ENCODE measurements around the gene BRINP1. TPM values are rescaled to one million over a fixed set of nuclear protein-coding genes. Genes with fewer than 3 reads are reported as not detected.

BRINP1 gene
- total RNA-seq, 1 experiment from 2014 or later = 14.0 TPM

DNA sequence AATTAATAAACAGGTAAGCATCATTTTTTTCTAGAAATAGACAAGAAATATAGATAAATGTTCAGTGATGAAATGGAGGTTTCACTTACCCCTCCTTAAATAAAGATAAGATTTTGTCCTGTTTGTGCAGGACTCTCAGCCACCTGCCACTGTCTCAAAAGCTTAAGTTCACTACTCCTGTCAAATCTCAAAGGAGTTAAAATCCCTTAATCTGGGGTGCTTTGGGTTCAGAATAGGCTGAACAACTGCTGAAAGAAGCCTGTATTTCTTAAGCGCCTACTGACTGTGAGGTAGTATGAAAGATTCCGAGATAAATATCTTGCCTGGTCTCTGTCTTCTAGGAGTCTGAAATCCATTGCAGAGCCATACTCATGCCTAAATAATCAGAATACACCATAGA lies 3.7 kb upstream of the BRINP1 start:
- TF ChIP-seq, protein P1, sequence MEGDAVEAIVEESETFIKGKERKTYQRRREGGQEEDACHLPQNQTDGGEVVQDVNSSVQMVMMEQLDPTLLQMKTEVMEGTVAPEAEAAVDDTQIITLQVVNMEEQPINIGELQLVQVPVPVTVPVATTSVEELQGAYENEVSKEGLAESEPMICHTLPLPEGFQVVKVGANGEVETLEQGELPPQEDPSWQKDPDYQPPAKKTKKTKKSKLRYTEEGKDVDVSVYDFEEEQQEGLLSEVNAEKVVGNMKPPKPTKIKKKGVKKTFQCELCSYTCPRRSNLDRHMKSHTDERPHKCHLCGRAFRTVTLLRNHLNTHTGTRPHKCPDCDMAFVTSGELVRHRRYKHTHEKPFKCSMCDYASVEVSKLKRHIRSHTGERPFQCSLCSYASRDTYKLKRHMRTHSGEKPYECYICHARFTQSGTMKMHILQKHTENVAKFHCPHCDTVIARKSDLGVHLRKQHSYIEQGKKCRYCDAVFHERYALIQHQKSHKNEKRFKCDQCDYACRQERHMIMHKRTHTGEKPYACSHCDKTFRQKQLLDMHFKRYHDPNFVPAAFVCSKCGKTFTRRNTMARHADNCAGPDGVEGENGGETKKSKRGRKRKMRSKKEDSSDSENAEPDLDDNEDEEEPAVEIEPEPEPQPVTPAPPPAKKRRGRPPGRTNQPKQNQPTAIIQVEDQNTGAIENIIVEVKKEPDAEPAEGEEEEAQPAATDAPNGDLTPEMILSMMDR (conservative IDR thresholded peaks at IDR 0.05) = no peak
- Histone ChIP-seq H2BK120ac (ENCODE audit: low read depth, low read length, poor library complexity, severe bottlenecking) (no peak overlapping the region), H3K23ac (ENCODE audit: insufficient read length, low read depth, low read length) (no peak overlapping the region), H3T11ph (ENCODE audit: low read length) (no peak overlapping the region), H2AFZ (ENCODE audit: low read length) (no peak overlapping the region), H3K4ac (ENCODE audit: low read depth, low read length) (no peak overlapping the region), H3K79me2 (ENCODE audit: insufficient read depth, low read length) (no peaks in the 10 kb centered on the region; the same call in 1 of the 2 replicates), H4K5ac (ENCODE audit: insufficient read length, low read depth, low read length) (no peak overlapping the region), H2BK15ac (ENCODE audit: low read depth, low read length) (no peak overlapping the region), H3K56ac (ENCODE audit: insufficient read length, low read depth, low read length) (no peak overlapping the region), H3K4me1 (ENCODE audit: insufficient read depth, low read length) (peaks cover 4% of the 10 kb centered on the region), H3K27me3 (ENCODE audit: insufficient read depth, low read length) (no peaks in the 10 kb centered on the region; the same call in 1 of the 2 replicates), H4K20me1 (ENCODE audit: control insufficient read depth, insufficient read depth, insufficient read length) (no peaks in the 10 kb centered on the region), H4K91ac (ENCODE audit: insufficient read length, low read depth, low read length) (no peak overlapping the region), H3K79me1 (ENCODE audit: insufficient read depth, low read depth, low read length, poor library complexity, severe bottlenecking) (no peaks in the 10 kb centered on the region), H3K23me2 (ENCODE audit: insufficient read length, low read depth, low read length, poor library complexity, severe bottlenecking) (peaks cover 16% of the 10 kb centered on the region), H3K18ac (ENCODE audit: insufficient read length, low read depth, low read length) (no peak overlapping the region), H3K27ac (ENCODE audit: insufficient read length, low read depth, low read length) (no peak overlapping the region), H2BK5ac (ENCODE audit: insufficient read length, low read length) (no peak overlapping the region), H3K14ac (ENCODE audit: insufficient read depth, low read length) (no peak overlapping the region), H2BK12ac (ENCODE audit: insufficient read length, low read depth, low read length) (no peak overlapping the region), H3K9ac (ENCODE audit: extremely low read depth, insufficient read length, low read length) (no peak overlapping the region), H2AK5ac (ENCODE audit: insufficient read length, low read length) (no peak overlapping the region), H3K9me3 (ENCODE audit: control insufficient read depth, low read depth, low read length) (no peaks in the 10 kb centered on the region), H3K4me2 (ENCODE audit: insufficient read depth, insufficient read length, low read length) (no peak overlapping the region), H4K8ac (replicated peaks; ENCODE audit: insufficient read length, low read depth, low read length) (no peak overlapping the region), H2BK20ac (ENCODE audit: low read depth, low read length, poor library complexity, severe bottlenecking) (no peak overlapping the region)
- H3K36me3 Mint-ChIP-seq (ENCODE audit: insufficient read depth in 1 of 3, low read depth in 3 of 3) = peaks cover 0 to 2% (median 0%) of the 10 kb centered on the region in 3 experiments; a peak in 1 of 7 replicates
- no peak overlapping the region for H3K27ac Mint-ChIP-seq
- DNase-seq = no peak
- peaks cover 38% of the 10 kb centered on the region for H3K27me3 Mint-ChIP-seq (ENCODE audit: low read depth)
- WGBS (ENCODE audit: extremely low coverage, insufficient read length, low lambda C conversion rate) = no CpG with 5 or more reads among the region's 2 CpGs
- H3K4me1 Mint-ChIP-seq = peaks cover 29 to 33% of the 10 kb centered on the region in 2 experiments
- H3K4me3 Mint-ChIP-seq = no peak overlapping the region
- no peaks in the 10 kb centered on the region for H3K9me3 Mint-ChIP-seq

All from H9 (cell line).